Neural progenitor cell (in vitro differentiated cells): ENCODE data around the gene PIP4K2B.

ENCODE experiments used
- EZH2 ChIP-seq: fragments of 200-600 bp; sonication (generic); IDR thresholded peaks from 2 replicates; pipeline ENCODE4 v1.6.1; 2017; ENCODE audit warnings: antibody characterized with exemption, mild to moderate bottlenecking, moderate library complexity
- TF ChIP-seq, protein P1 (sequence below): fragments of 200-600 bp; sonication (generic); IDR thresholded peaks from 2 replicates; pipeline ENCODE4 v1.5.1; 2017; ENCODE audit warnings: antibody characterized with exemption, mild to moderate bottlenecking

DNA sequence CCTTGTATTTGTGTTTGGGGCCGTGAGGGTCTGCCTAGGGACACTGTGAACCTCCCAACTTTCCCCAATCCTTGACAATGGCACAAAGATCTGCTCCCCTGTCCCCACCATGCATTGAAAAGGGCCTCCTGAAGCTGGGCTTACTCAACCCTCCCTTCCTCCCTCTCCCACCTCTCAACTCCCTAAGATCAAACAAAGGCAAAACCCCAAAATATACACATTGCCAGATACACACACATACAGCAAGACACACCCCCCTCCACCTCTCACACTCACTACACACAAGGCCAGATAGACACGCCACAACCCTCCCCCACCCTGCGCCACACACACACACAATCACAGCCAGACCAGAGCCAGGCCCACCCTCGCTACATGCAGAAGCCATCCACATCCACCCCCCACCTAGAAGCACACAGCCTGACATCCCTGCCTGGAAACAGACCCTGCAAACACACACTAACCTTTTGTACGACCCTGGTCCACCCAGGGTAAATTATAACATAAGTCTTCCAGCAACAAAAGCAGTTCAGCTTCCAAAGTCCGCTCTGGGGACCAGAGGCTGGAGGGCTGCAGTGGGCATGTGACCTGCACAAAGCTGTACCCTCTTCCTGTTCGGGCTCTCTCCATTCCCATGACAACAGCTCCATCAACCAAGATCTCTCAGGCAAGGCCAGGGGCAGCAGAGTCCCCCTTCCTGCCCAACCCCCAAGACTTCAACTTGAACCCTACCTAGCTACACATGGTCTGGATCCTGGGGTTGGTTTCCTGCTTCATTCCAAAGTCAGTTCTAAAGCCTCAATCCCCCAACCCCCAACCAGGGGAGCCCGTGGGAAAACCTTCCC lies 53.1 kb downstream of the PIP4K2B start:
- TF ChIP-seq, protein P1, sequence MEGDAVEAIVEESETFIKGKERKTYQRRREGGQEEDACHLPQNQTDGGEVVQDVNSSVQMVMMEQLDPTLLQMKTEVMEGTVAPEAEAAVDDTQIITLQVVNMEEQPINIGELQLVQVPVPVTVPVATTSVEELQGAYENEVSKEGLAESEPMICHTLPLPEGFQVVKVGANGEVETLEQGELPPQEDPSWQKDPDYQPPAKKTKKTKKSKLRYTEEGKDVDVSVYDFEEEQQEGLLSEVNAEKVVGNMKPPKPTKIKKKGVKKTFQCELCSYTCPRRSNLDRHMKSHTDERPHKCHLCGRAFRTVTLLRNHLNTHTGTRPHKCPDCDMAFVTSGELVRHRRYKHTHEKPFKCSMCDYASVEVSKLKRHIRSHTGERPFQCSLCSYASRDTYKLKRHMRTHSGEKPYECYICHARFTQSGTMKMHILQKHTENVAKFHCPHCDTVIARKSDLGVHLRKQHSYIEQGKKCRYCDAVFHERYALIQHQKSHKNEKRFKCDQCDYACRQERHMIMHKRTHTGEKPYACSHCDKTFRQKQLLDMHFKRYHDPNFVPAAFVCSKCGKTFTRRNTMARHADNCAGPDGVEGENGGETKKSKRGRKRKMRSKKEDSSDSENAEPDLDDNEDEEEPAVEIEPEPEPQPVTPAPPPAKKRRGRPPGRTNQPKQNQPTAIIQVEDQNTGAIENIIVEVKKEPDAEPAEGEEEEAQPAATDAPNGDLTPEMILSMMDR: no peak
- no peak for TF ChIP-seq EZH2
